GM12892 (cell line): ENCODE data around the gene TATDN2.

ENCODE experiments used
- POLR2A ChIP-seq: IDR thresholded peaks from 2 replicates; pipeline ENCODE4 v1.6.1; 2011; ENCODE audit warnings: low read depth, low read length, control low read depth
- POLR2AphosphoS5 ChIP-seq: IDR thresholded peaks from 2 replicates; pipeline ENCODE4 v1.6.1; 2011; ENCODE audit warnings: low read depth, low read length, control low read depth
- TAF1 ChIP-seq: IDR thresholded peaks from 2 replicates; pipeline ENCODE4 v1.6.1; 2011; ENCODE audit warnings: low read depth, mild to moderate bottlenecking, control low read depth, low read length, borderline replicate concordance

- TF ChIP-seq POLR2A (peak; percentile 28; the same call in 1 of the 2 replicates), POLR2AphosphoS5 (no peak), TAF1 (no peak)
Measured at GRCh38 chr3:10286596-10287295, 38.5 kb downstream of the TATDN2 start.
